Muscle layer of duodenum (tissue), 2 donors: ENCODE results near the gene ANKRD50.

Source experiments
- H3K27ac ChIP-seq: one replicate; pipeline ENCODE4 v1.7.0; 2013; ENCODE audit warnings: mild to moderate bottlenecking, low read length
- H3K27me3 ChIP-seq: one replicate; pipeline ENCODE4 v1.7.0; 2013; ENCODE audit warnings: low read depth, mild to moderate bottlenecking, control low read depth, low read length
- H3K36me3 ChIP-seq, 2 donors: one replicate each; pipeline ENCODE4 v1.7.0; 2013; ENCODE audit warnings: low read length in 2 of 2, control low read depth in 1 of 2, mild to moderate bottlenecking in 1 of 2; ENCODE audit not compliant: insufficient read depth in 2 of 2, control insufficient read depth in 1 of 2
- H3K4me1 ChIP-seq, 2 donors: one replicate each; pipeline ENCODE4 v1.7.0; 2013; ENCODE audit warnings: low read length in 2 of 2, mild to moderate bottlenecking in 2 of 2, control low read depth in 1 of 2, moderate library complexity in 1 of 2; ENCODE audit not compliant: insufficient read depth in 2 of 2, control insufficient read depth in 1 of 2
- H3K4me3 ChIP-seq, 2 donors: one replicate each; pipeline ENCODE4 v1.7.0; 2013; ENCODE audit warnings: low read length in 2 of 2, low read depth in 1 of 2, mild to moderate bottlenecking in 1 of 2
- H3K9me3 ChIP-seq, 2 donors: one replicate each; pipeline ENCODE4 v1.7.0; 2013; ENCODE audit warnings: low read length in 2 of 2, control low read depth in 1 of 2, mild to moderate bottlenecking in 1 of 2; ENCODE audit not compliant: control insufficient read depth in 1 of 2
- donor health status: healthy.

ANKRD50 gene

GRCh38 chr4:124705393-124705792, 7.1 kb downstream of the ANKRD50 start:
- Histone ChIP-seq H3K36me3 (peaks cover 0 to 4% of the 10 kb centered on the region in 2 donors), H3K4me1 (peaks cover 0 to 19% of the 10 kb centered on the region in 2 donors), H3K4me3 (no peak overlapping the region), H3K27ac (no peak overlapping the region), H3K9me3 (no peaks in the 10 kb centered on the region), H3K27me3 (no peaks in the 10 kb centered on the region)

- Histone ChIP-seq H3K27me3 (no peaks in the 10 kb centered on the region), H3K4me3 (no peak overlapping the region), H3K9me3 (no peaks in the 10 kb centered on the region), H3K4me1 (peaks cover 0 to 5% of the 10 kb centered on the region in 2 donors), H3K36me3 (peaks cover 0 to 4% of the 10 kb centered on the region in 2 donors), H3K27ac (no peak overlapping the region)
These were observed 9.4 kb downstream of the ANKRD50 start for GRCh38 chr4:124703154-124703553.

- Histone ChIP-seq H3K36me3 (peaks cover 0 to 4% of the 10 kb centered on the region in 2 donors), H3K4me1 (no peaks in the 10 kb centered on the region), H3K27me3 (no peaks in the 10 kb centered on the region), H3K4me3 (no peak overlapping the region), H3K9me3 (peaks cover 0 to 7% of the 10 kb centered on the region in 2 donors), H3K27ac (no peak overlapping the region)
These were observed 15.1 kb downstream of the ANKRD50 start for GRCh38 chr4:124697441-124697840.

GRCh38 chr4:124696182-124696581, 16.4 kb downstream of the ANKRD50 start:
- Histone ChIP-seq H3K4me1 (no peaks in the 10 kb centered on the region), H3K27ac (no peak overlapping the region), H3K4me3 (no peak overlapping the region), H3K27me3 (no peaks in the 10 kb centered on the region), H3K9me3 (peaks cover 0 to 7% of the 10 kb centered on the region in 2 donors), H3K36me3 (peaks cover 0 to 4% of the 10 kb centered on the region in 2 donors)

- Histone ChIP-seq H3K4me3 (no peak overlapping the region), H3K9me3 (peaks cover 0 to 7% of the 10 kb centered on the region in 2 donors), H3K36me3 (no peaks in the 10 kb centered on the region), H3K4me1 (no peaks in the 10 kb centered on the region), H3K27ac (no peak overlapping the region), H3K27me3 (no peaks in the 10 kb centered on the region)
These were observed 17.5 kb downstream of the ANKRD50 start for GRCh38 chr4:124694946-124695598.

GRCh38 chr4:124694306-124694705, 18.2 kb downstream of the ANKRD50 start:
- no peak overlapping the region for H3K4me3 ChIP-seq
- no peaks in the 10 kb centered on the region for H3K27me3 ChIP-seq
- H3K4me1 ChIP-seq: no peaks in the 10 kb centered on the region
- no peak overlapping the region for H3K27ac ChIP-seq
- peaks cover 0 to 7% of the 10 kb centered on the region in 2 donors for H3K9me3 ChIP-seq
- H3K36me3 ChIP-seq: no peaks in the 10 kb centered on the region

GRCh38 chr4:124691801-124692200, 20.7 kb downstream of the ANKRD50 start:
- no peak overlapping the region for H3K27ac ChIP-seq
- peaks cover 0 to 2% of the 10 kb centered on the region in 2 donors for H3K9me3 ChIP-seq
- H3K36me3 ChIP-seq: no peaks in the 10 kb centered on the region
- no peaks in the 10 kb centered on the region for H3K4me1 ChIP-seq
- no peak overlapping the region for H3K4me3 ChIP-seq
- no peaks in the 10 kb centered on the region for H3K27me3 ChIP-seq

- no peak overlapping the region for H3K27ac ChIP-seq
- no peak overlapping the region for H3K4me3 ChIP-seq
- no peaks in the 10 kb centered on the region for H3K36me3 ChIP-seq
- no peaks in the 10 kb centered on the region for H3K4me1 ChIP-seq
- H3K9me3 ChIP-seq: no peaks in the 10 kb centered on the region
- H3K27me3 ChIP-seq: no peaks in the 10 kb centered on the region
These were observed 26.3 kb downstream of the ANKRD50 start for GRCh38 chr4:124686279-124686678.

GRCh38 chr4:124685851-124686250, 26.7 kb downstream of the ANKRD50 start:
- Histone ChIP-seq H3K36me3 (no peaks in the 10 kb centered on the region), H3K27ac (no peak overlapping the region), H3K9me3 (no peaks in the 10 kb centered on the region), H3K27me3 (no peaks in the 10 kb centered on the region), H3K4me3 (no peak overlapping the region), H3K4me1 (no peaks in the 10 kb centered on the region)

GRCh38 chr4:124684301-124684700, 28.2 kb downstream of the ANKRD50 start:
- H3K4me3 ChIP-seq: no peak overlapping the region
- no peak overlapping the region for H3K27ac ChIP-seq
- no peaks in the 10 kb centered on the region for H3K36me3 ChIP-seq
- no peaks in the 10 kb centered on the region for H3K9me3 ChIP-seq
- H3K27me3 ChIP-seq: no peaks in the 10 kb centered on the region
- no peaks in the 10 kb centered on the region for H3K4me1 ChIP-seq

- Histone ChIP-seq H3K27ac (no peak overlapping the region), H3K9me3 (no peaks in the 10 kb centered on the region), H3K36me3 (peaks cover 0 to 4% of the 10 kb centered on the region in 2 donors), H3K4me3 (no peak overlapping the region), H3K4me1 (no peaks in the 10 kb centered on the region), H3K27me3 (no peaks in the 10 kb centered on the region)
These were observed 30.1 kb downstream of the ANKRD50 start for GRCh38 chr4:124682384-124682783.

GRCh38 chr4:124666496-124666895, 46.0 kb downstream of the ANKRD50 start:
- H3K36me3 ChIP-seq: peaks cover 16 to 21% of the 10 kb centered on the region in 2 donors
- no peaks in the 10 kb centered on the region for H3K27me3 ChIP-seq

More at GRCh38 chr4:124666496-124666895, 46.0 kb downstream of the ANKRD50 start:
- no peak overlapping the region for H3K27ac ChIP-seq
- H3K4me1 ChIP-seq: peaks cover 0 to 5% of the 10 kb centered on the region in 2 donors
- H3K4me3 ChIP-seq: no peak overlapping the region
- no peaks in the 10 kb centered on the region for H3K9me3 ChIP-seq
